Heart right ventricle (tissue), 16 donors: ENCODE data around the gene MT1HL1. TPM values are rescaled to one million over a fixed set of nuclear protein-coding genes. Genes with fewer than 3 reads are reported as not detected.
"Not testable (repeated sequence)": the region's sequence is repeated elsewhere in the genome, so short reads cannot be mapped to it uniquely, and the experiment has no call there.

Experiments
- ATAC-seq, 8 donors: fragments of 200-7000 bp; cut with Tn5 transposase; one replicate each; pipeline ENCODE4 v1.9.1; 2020; ENCODE audit warnings: mild to moderate bottlenecking in 8 of 8, moderate library complexity in 8 of 8, moderate number of reproducible peaks in 1 of 8
- DNase-seq, 2 donors: peaks; one replicate each; pipeline ENCODE4 v3.0.0-alpha.2; 2020
- H3K27ac ChIP-seq, 10 donors: fragments of 200-600 bp; sonication (generic) in 2 of 10; one replicate each; pipeline versions ENCODE4 v1.5.0 to v1.8.0; 2020 to 2022; ENCODE audit warnings: mild to moderate bottlenecking in 3 of 10
- H3K27me3 ChIP-seq, 7 donors: fragments of 200-600 bp; one replicate each; pipeline ENCODE4 v1.8.0; 2021 to 2022; ENCODE audit warnings: mild to moderate bottlenecking in 2 of 7
- H3K36me3 ChIP-seq, 9 donors: fragments of 200-600 bp; sonication (generic) in 1 of 9; one replicate each; pipeline versions ENCODE4 v1.5.0 to v1.8.0; 2020 to 2022; ENCODE audit warnings: mild to moderate bottlenecking in 2 of 9
- H3K4me1 ChIP-seq, 9 donors: fragments of 200-600 bp; sonication (generic) in 1 of 9; one replicate each; pipeline versions ENCODE4 v1.5.0 to v1.8.0; 2020 to 2022; ENCODE audit warnings: mild to moderate bottlenecking in 4 of 9
- H3K4me3 ChIP-seq, 10 donors: fragments of 200-600 bp; sonication (generic) in 2 of 10; one replicate each; pipeline versions ENCODE4 v1.5.0 to v1.8.0; 2020 to 2022; ENCODE audit warnings: mild to moderate bottlenecking in 7 of 10, moderate library complexity in 2 of 10
- H3K9me3 ChIP-seq, 11 donors: fragments of 200-600 bp in 10 of 11; sonication (generic) in 2 of 11; one replicate each; pipeline versions ENCODE4 v1.5.0 to v1.8.0; 2013 to 2022; ENCODE audit warnings: mild to moderate bottlenecking in 2 of 11, control low read depth in 1 of 11, moderate library complexity in 1 of 11
- CTCF ChIP-seq, 9 donors: fragments of 200-600 bp; sonication (generic) in 2 of 9; IDR thresholded peaks; one replicate each; pipeline versions ENCODE4 v1.5.0 to v1.8.0; 2021 to 2022; ENCODE audit warnings: antibody characterized with exemption in 9 of 9, mild to moderate bottlenecking in 5 of 9, moderate library complexity in 1 of 9
- WGBS, 2 donors: extraction: QIAGEN DNeasy Blood & Tissue Kit; methylation state at CpG; one replicate each; pipeline ENCODE4 v1.1.7; 2013; ENCODE audit warnings: inconsistent platforms in 1 of 2; 5-methylcytosine and 5-hydroxymethylcytosine counted together
- intact Hi-C, 10 donors: fragments of 100-400 bp; cut with DNase I; formaldehyde crosslinking; loops; one replicate each; pipeline versions ENCODE4 v1.11.1 to v1.14.2; 2022
- polyA plus RNA-seq, 2 donors: library from polyadenylated mRNA; stranded (reverse); fragments of 200-250 nt; gene quantifications; one replicate each; pipeline ENCODE4 v1.2.3, GENCODE V29; 2013
- total RNA-seq, 10 donors: library from RNA; stranded (reverse); fragmentation: NEBNext Ultra II Directional in 3 of 10; extraction: Animal tissue kit (Norgen Biotek cat#: 25700) in 3 of 10; gene quantifications; one replicate each; pipeline versions ENCODE4 v1.2.1 to v1.2.4, GENCODE V29; 2021 to 2023
- donor health status: Arrhythmogenic right ventricular cardiomyopathy.
- donor health status: ischemic (EF 13 %, LVEDD 7.1; RV severe dilation, severe dysfunction).
- donor health status: healthy with polysubstance abuse.
- donor health status: DM: no; HTN: yes; CAD: no.
- donor health status: DM: no; HTN: no; CAD: no.
- donor health status: ischemic (EF 25% LVEDD 6.9; RV normal size, moderate dysfunction).
- donor health status: ischemic (EF 25% LVEDD 5.7; RV mildly dilated, moderate dysfunction).
- donor health status: healthy.
- donor health status: DM: yes; HTN: yes; CAD: no.
- donor health status: Ischemic cardiomyopathy.
- donor health status: ischemic (EF 35%, LVEDD 5.7; RV mildly dilated, moderate dysfunction).
- donor health status: nonischemic (EF 11% LVEDD 7.7; RV severe dilation, severe dysfunction).
- donor health status: DM: yes; HTN: yes; CAD: no.
- donor health status: PGD.
- donor health status: ischemic (EF 29% LVEDD 5.4; RV normal size, mild dysfunction).
- donor health status: nonischemic (EF 23%, LVEDD 6.1; RV moderate dilation, normal function).

The MT1HL1 gene
- total and polyA plus RNA-seq, 12 donors, result not detected

- no peak for TF ChIP-seq CTCF (IDR thresholded peaks at IDR 0.05)
- Histone ChIP-seq H3K4me3 (no peak overlapping the region), H3K4me1 (peaks cover 0 to 21% (median 9%) of the 10 kb centered on the region in 9 donors), H3K36me3 (no peaks in the 10 kb centered on the region), H3K9me3 (peaks cover 0 to 8% (median 0%) of the 10 kb centered on the region in 11 donors), H3K27me3 (no peaks in the 10 kb centered on the region), H3K27ac (peak overlapping the region; percentile 11 to 87 (median 66))
- intact Hi-C loops, result loop anchor here in 1 of 10 donors (5.0 kb wide), 1 partner anchor 85 kb away; no protein-coding TSS in a partner anchor
- whole genome bisulfite sequencing, 2 donors, result 39 to 67% methylated on average over 1 of the region's 1 CpG
- DNase-seq, result peak in 1 of 2 donors; percentile 37
- ATAC-seq, result peak in 7 of 8 donors; percentile 56 to 96 (median 80)
These were observed 21.9 kb downstream of the MT1HL1 start for GRCh38 chr1:236982380-236982779.

GRCh38 chr1:236981431-236981830 is 22.8 kb downstream of the MT1HL1 start:
- H3K27ac ChIP-seq, result peak overlapping the region in 8 of 10 donors; percentile 49 to 87 (median 75)
- not testable (repeated sequence) for DNase-seq, H3K9me3 ChIP-seq, ATAC-seq, H3K4me3 ChIP-seq, H3K36me3 ChIP-seq, H3K27me3 ChIP-seq
- intact Hi-C loops, result loop anchor here in 1 of 10 donors (5.0 kb wide), 1 partner anchor 84 kb away; no protein-coding TSS in a partner anchor
- WGBS, 2 donors, result 93% methylated on average over 20 of the region's 20 CpGs
- peaks cover 0 to 21% (median 9%) of the 10 kb centered on the region in 9 donors for H3K4me1 ChIP-seq

GRCh38 chr1:236980673-236981072 is 23.6 kb downstream of the MT1HL1 start:
- Histone ChIP-seq H3K36me3 (no peaks in the 10 kb centered on the region), H3K4me3 (no peak overlapping the region), H3K27ac (peak overlapping the region in 1 of 10 donors; percentile 57), H3K27me3 (no peaks in the 10 kb centered on the region), H3K4me1 (peaks cover 0 to 21% (median 9%) of the 10 kb centered on the region in 9 donors), H3K9me3 (peaks cover 0 to 4% (median 0%) of the 10 kb centered on the region in 11 donors)
- DNase-seq (no peak), ATAC-seq (no peak)
- 74 to 79% methylated on average over 6 of the region's 6 CpGs for WGBS, 2 donors
- no peak for TF ChIP-seq CTCF (IDR thresholded peaks at IDR 0.05)
- intact Hi-C loops, result loop anchor here in 1 of 10 donors (5.0 kb wide), 1 partner anchor 83 kb away; no protein-coding TSS in a partner anchor

- no peak for DNase-seq
- WGBS, 2 donors, result 48 to 58% methylated on average over 13 of the region's 13 CpGs
- Histone ChIP-seq H3K9me3 (peaks cover 0 to 4% (median 0%) of the 10 kb centered on the region in 11 donors), H3K36me3 (no peaks in the 10 kb centered on the region), H3K4me1 (peaks cover 0 to 21% (median 7%) of the 10 kb centered on the region in 9 donors), H3K27me3 (no peaks in the 10 kb centered on the region), H3K27ac (peak overlapping the region in 9 of 10 donors; percentile 16 to 68 (median 37)), H3K4me3 (peak overlapping the region in 1 of 10 donors; percentile 2)
- no peak for TF ChIP-seq CTCF (IDR thresholded peaks at IDR 0.05)
- ATAC-seq, result peak in 3 of 8 donors; percentile 29 to 42 (median 35)
- intact Hi-C loops, result no loop called here
These were observed 24.9 kb downstream of the MT1HL1 start for GRCh38 chr1:236979149-236979900.
